Measurements from ENCODE around the gene STX8. TPM values are rescaled to one million over a fixed set of nuclear protein-coding genes. Genes with fewer than 3 reads are reported as not detected.

STX8 gene
- total and polyA plus RNA-seq, 4 donors = 14.7 to 39.5 (median 28.7) TPM

GRCh38 chr17:9383826-9384225, 191.8 kb downstream of the STX8 start:
- Histone ChIP-seq H3K9ac (ENCODE audit: low read depth in 1 of 2, low read length in 2 of 2) (no peak overlapping the region), H3K27me3 (ENCODE audit: control insufficient read depth in 4 of 4, insufficient read depth in 4 of 4, low read length in 3 of 4) (no peaks in the 10 kb centered on the region), H3K36me3 (ENCODE audit: control insufficient read depth in 4 of 4, insufficient read depth in 3 of 4, low read depth in 1 of 4, low read length in 3 of 4) (no peaks in the 10 kb centered on the region), H3K27ac (ENCODE audit: low read depth in 1 of 2, low read length in 2 of 2) (no peak overlapping the region), H3K4me3 (ENCODE audit: low read depth in 1 of 3, low read length in 3 of 3) (no peak overlapping the region), H3K4me1 (ENCODE audit: control insufficient read depth in 4 of 4, insufficient read depth in 4 of 4, low read length in 3 of 4) (no peaks in the 10 kb centered on the region), H3K9me3 (ENCODE audit: control insufficient read depth in 4 of 4, low read length in 3 of 4) (no peaks in the 10 kb centered on the region)
- 92% methylated on average over 3 of the region's 3 CpGs for WGBS
- no peak for TF ChIP-seq CTCF (IDR thresholded peaks at IDR 0.05; ENCODE audit: low read depth, low read length, missing input control)
- TF ChIP-seq ZBTB33 (IDR thresholded peaks at IDR 0.05) = no peak
- TF ChIP-seq MAX (IDR thresholded peaks at IDR 0.05) = no peak
- no peak for TF ChIP-seq YY1 (IDR thresholded peaks at IDR 0.05)
- TF ChIP-seq JUND (IDR thresholded peaks at IDR 0.05) = no peak
- no peak for TF ChIP-seq EGR1 (IDR thresholded peaks at IDR 0.05; ENCODE audit: low read depth in 2 of 2)
- no peak for TF ChIP-seq RAD21 (IDR thresholded peaks at IDR 0.05)
- no peak for TF ChIP-seq TAF1 (conservative IDR thresholded peaks at IDR 0.05)
- TF ChIP-seq RXRA (IDR thresholded peaks at IDR 0.05) = no peak
- TF ChIP-seq HNF4G (IDR thresholded peaks at IDR 0.05) = no peak
- TF ChIP-seq SP1 (IDR thresholded peaks at IDR 0.05) = no peak
- TF ChIP-seq GABPA (IDR thresholded peaks at IDR 0.05 in 1 of 2, conservative IDR thresholded peaks at IDR 0.05 in 1 of 2) = no peak
- no peak for TF ChIP-seq FOXA1 (IDR thresholded peaks at IDR 0.05)
- TF ChIP-seq ATF3 (IDR thresholded peaks at IDR 0.05) = no peak
- no peak for DNase-seq (ENCODE audit: low spot score)

GRCh38 chr17:9382626-9383025, 193.0 kb downstream of the STX8 start:
- no peaks in the 10 kb centered on the region for H3K27me3 ChIP-seq (ENCODE audit: control insufficient read depth in 4 of 4, insufficient read depth in 4 of 4, low read length in 3 of 4)
- H3K36me3 ChIP-seq (ENCODE audit: control insufficient read depth in 4 of 4, insufficient read depth in 3 of 4, low read depth in 1 of 4, low read length in 3 of 4) = no peaks in the 10 kb centered on the region
- no peak overlapping the region for H3K9ac ChIP-seq (ENCODE audit: low read depth in 1 of 2, low read length in 2 of 2)
- no peaks in the 10 kb centered on the region for H3K4me1 ChIP-seq (ENCODE audit: control insufficient read depth in 4 of 4, insufficient read depth in 4 of 4, low read length in 3 of 4)
- no peak overlapping the region for H3K27ac ChIP-seq (ENCODE audit: low read depth in 1 of 2, low read length in 2 of 2)
- WGBS = 96% methylated on average over 2 of the region's 2 CpGs
- no peaks in the 10 kb centered on the region for H3K9me3 ChIP-seq (ENCODE audit: control insufficient read depth in 4 of 4, low read length in 3 of 4)
- H3K4me3 ChIP-seq (ENCODE audit: low read depth in 1 of 3, low read length in 3 of 3) = no peak overlapping the region
- TF ChIP-seq RAD21 (IDR thresholded peaks at IDR 0.05) (no peak), RXRA (IDR thresholded peaks at IDR 0.05) (no peak), FOXA2 (IDR thresholded peaks at IDR 0.05) (no peak), CTCF (IDR thresholded peaks at IDR 0.05; ENCODE audit: low read depth, low read length, missing input control) (no peak), HNF4G (IDR thresholded peaks at IDR 0.05) (no peak), GABPA (IDR thresholded peaks at IDR 0.05 in 1 of 2, conservative IDR thresholded peaks at IDR 0.05 in 1 of 2) (no peak), ATF3 (IDR thresholded peaks at IDR 0.05) (no peak), HNF4A (conservative IDR thresholded peaks at IDR 0.05) (no peak), JUND (IDR thresholded peaks at IDR 0.05) (no peak), FOXA1 (IDR thresholded peaks at IDR 0.05) (no peak), NR2F2 (IDR thresholded peaks at IDR 0.05) (no peak), ZBTB33 (IDR thresholded peaks at IDR 0.05) (no peak), EGR1 (IDR thresholded peaks at IDR 0.05; ENCODE audit: low read depth in 2 of 2) (no peak), MAX (IDR thresholded peaks at IDR 0.05) (no peak), TAF1 (conservative IDR thresholded peaks at IDR 0.05) (no peak), REST (IDR thresholded peaks at IDR 0.05) (no peak)
- DNase-seq (ENCODE audit: low spot score) = no peak

Measured in liver (tissue), 9 donors.